Measurements from ENCODE around the gene FOXK2.

FOXK2 gene

GRCh38 chr17:82649501-82650261 lies 130.1 kb downstream of the FOXK2 start:
- Histone ChIP-seq H3K9ac (ENCODE audit: low read depth, low read length) (no peak overlapping the region), H3K4me1 (ENCODE audit: insufficient read depth, low read length) (peaks cover 4% of the 10 kb centered on the region; the same call in 1 of the 2 replicates), H3K4me3 (ENCODE audit: low read length) (no peak overlapping the region), H3K9me3 (ENCODE audit: insufficient read depth, low read depth, low read length) (no peaks in the 10 kb centered on the region), H3K36me3 (ENCODE audit: insufficient read depth, low read length) (no peaks in the 10 kb centered on the region), H3K27ac (ENCODE audit: low read depth, low read length) (no peak overlapping the region), H3K27me3 (ENCODE audit: insufficient read depth, low read length) (peaks cover 4% of the 10 kb centered on the region; the same call in 1 of the 2 replicates)
- WGBS: 89% methylated on average over 22 of the region's 22 CpGs

DNA sequence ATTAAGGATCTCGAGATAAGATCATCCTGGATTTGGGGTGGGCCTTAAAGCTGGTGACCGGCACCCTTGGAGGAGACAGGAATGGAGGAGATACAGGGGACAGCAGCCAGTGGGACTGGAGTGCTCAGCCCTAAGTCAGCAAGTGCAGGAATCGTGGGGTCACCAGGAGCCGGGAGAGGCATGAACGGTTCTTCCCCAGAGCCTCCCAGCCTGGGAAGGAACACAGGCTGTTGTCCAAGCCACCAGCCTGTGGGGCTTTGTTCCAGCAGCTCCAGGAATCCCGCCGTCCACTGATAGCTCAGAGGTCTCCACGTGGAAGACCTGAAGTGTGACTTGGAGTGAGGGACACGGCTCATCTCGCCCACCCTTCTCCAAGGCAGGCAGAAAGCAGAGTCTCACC lies 131.2 kb downstream of the FOXK2 start:
- 88% methylated on average over 8 of the region's 10 CpGs for WGBS
- no peak overlapping the region for H3K27ac ChIP-seq (ENCODE audit: low read depth, low read length)
- no peaks in the 10 kb centered on the region for H3K9me3 ChIP-seq (ENCODE audit: insufficient read depth, low read depth, low read length)
- H3K4me1 ChIP-seq (ENCODE audit: insufficient read depth, low read length): peaks cover 4% of the 10 kb centered on the region; the same call in 1 of the 2 replicates
- H3K27me3 ChIP-seq (ENCODE audit: insufficient read depth, low read length): peaks cover 4% of the 10 kb centered on the region; the same call in 1 of the 2 replicates
- no peak overlapping the region for H3K9ac ChIP-seq (ENCODE audit: low read depth, low read length)
- H3K36me3 ChIP-seq (ENCODE audit: insufficient read depth, low read length): no peaks in the 10 kb centered on the region
- H3K4me3 ChIP-seq (ENCODE audit: low read length): no peak overlapping the region

DNA sequence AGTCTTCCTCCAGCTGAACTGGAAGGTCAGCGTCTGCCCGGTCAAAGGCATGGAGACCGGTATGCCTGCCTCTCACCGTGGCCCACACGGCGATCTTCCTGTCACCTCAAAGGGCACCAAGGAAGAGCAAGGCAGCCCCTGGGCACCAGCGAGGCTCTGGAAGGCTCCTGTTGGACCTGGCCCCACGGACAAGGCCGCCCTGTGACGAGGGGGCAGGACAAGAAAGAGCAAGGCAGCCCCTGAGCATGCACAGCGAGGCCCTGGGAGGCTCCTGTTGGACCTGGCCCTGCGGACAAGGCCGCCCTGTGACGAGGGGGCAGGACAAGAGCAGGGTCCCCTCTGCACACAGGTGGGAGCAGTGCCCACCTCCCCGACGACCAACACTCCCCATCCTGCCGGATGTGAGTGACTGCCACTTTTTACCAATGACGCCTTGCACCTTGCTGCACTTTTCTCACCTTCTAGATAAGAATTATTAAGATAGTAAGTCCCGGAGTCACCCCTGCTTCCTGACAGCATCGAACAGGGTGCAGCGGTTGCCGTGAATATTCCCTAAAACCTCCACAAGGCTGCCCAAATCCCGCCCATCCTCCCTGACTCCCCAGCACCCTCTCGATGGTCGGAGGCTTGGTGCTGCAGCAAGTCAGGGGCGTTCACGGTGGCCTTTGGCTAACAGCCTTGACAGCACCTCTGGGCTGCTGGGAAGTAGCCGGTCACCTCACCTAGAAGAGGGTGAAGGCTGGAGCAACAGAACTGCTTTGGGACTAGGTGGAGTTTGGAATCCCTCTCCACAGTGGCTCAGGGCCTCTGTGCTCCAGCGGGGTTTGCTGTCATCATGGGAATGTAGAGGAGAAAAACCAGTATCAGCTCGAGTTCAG lies 134.4 kb downstream of the FOXK2 start:
- Histone ChIP-seq H3K9me3 (ENCODE audit: insufficient read depth, low read depth, low read length) (no peaks in the 10 kb centered on the region), H3K27me3 (ENCODE audit: insufficient read depth, low read length) (peaks cover 4% of the 10 kb centered on the region; the same call in 1 of the 2 replicates), H3K36me3 (ENCODE audit: insufficient read depth, low read length) (no peaks in the 10 kb centered on the region), H3K27ac (ENCODE audit: low read depth, low read length) (no peak overlapping the region), H3K4me1 (ENCODE audit: insufficient read depth, low read length) (no peaks in the 10 kb centered on the region), H3K9ac (ENCODE audit: low read depth, low read length) (no peak overlapping the region), H3K4me3 (ENCODE audit: low read length) (no peak overlapping the region)
- 90% methylated on average over 30 of the region's 30 CpGs for WGBS
